ENCODE measurements around the gene IST1.
"Not testable (repeated sequence)": the region's sequence is repeated elsewhere in the genome, so short reads cannot be mapped to it uniquely, and the experiment has no call there.

IST1 gene

DNA sequence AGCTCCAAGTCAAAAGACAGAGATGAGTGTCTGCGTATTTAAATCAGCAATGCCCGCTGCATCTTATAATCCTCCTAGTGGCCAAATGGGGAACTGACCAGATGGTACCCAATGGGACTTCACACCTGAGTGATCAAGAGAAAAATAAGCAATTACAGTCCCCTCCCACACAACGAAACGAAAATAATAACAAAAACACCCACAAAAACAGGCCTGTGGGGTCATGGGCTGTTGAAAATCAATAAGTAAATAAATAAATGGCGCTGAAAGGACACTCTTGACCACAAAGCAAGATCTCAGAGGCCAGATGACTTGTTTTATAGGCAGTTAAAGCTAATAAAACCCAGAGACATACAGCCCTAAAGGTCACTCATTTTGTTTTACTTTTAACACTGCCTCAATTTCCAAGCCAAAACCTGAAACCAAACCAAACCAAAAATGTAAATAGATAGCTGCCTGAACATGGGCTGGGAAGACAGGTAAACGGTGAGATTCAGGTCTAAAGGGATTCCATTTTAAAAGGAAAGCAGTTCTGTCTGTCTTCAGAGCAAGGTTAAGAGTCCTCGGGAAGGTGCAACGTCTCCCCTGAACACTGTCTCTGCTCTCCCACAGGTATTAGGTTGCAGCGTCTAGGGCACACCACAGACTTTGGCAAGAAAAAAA lies 12.7 kb upstream of the IST1 start:
- peak; percentile 45 for DNase-seq (ENCODE audit: low read depth, low spot score)

DNA sequence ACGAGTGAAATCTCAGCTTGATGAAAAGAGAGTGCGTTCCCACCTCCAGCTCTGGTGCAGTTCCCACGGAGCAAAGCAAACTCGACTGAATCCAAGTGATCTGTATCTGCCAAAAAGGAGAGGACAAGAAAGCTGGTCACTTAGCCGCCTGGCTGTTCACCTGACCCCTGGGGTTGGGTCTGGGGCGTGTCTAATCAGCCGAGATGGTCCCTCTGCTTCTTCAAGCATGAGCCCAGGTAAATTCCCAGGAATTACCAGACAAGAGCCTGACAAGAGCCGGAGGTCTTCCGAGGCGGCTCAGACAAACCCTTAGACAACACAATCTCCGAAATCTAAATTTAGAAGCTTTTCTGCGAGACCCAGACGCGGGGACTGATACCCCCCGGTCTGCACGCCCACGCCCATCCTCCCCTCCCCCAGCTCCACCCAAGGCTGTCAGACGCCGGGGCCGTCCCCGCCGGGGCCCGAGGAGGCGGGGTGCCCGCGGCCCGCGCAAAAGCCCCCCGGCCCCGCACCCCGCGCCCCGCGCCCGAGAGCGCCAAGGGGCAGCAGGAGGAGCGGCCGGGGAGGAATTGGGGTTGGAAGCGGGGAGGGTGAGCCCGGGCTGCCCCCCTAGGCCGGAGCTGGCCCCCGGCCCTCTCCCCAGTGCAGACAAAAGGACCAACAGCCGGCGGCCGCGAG lies 12.0 kb upstream of the IST1 start:
- DNase-seq (ENCODE audit: low read depth, low spot score) = no peak

DNA sequence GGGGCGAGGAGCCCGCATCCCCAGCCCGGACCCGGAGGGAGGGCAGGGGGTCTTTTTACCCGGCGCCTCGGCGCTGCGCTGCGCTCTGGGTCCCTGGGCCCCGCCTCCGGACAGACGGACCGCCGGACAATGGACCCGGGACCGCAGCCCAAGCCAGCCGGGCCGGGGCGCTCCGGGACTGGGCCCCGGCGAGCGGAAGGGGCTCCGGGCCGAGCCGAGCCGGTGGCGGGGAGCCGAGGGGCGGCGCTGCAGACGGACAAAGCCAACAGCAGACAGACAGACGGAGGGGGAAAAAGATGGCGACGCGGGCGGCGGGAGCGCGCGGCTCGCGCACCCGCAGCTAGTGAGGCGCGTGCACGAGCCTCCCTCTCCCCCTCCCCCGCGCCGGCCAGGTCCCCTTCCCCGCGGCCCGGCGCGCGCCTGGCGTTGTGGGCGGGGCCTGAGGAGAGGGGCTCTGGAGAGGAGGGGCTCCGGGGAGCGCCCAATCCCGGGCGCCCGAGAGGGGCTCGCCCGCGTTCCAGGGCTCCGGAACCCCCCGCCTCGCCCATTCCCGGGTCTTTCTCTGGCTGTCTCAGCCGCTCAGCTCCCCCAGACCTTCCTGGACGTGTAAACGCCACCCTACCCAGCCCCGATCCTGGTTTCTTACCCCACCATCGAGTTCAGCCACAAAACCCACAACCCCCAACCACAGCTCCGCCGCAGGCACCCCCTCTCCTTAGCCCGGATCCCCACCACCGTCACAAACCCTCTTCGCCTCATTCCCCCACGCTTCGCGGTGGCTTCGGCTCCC lies 11.3 kb upstream of the IST1 start, which contains the start of gene ZNF821:
ZNF821 (minus strand) TSS at position 334 of the 790 bp plus-strand sequence. CDS start 4,236 bp downstream, outside the sequence.
- peak; percentile 26 for DNase-seq (ENCODE audit: low read depth, low spot score)

- DNase-seq (ENCODE audit: low read depth, low spot score) = no peak
These were observed 10.1 kb upstream of the IST1 start for GRCh38 chr16:71885261-71885650.

DNA sequence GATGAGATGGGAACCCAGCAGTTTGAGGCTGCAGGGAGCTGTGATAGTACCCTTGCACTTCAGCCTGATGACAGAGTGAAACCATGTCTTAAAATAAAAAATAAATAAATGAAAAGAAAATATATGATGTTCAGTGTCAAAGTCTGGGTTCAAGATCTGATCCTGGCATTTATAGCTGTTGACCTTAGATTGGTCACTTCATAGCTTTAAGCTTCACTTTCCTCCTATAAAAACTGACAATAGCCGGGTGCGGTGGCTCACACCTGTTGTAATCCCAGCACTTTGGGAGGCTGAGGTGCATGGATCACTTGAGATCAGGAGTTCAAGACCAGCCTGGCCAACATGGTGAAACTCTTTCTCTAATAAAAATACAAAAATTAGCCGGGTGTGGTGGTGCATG lies 6.2 kb upstream of the IST1 start:
- no peak for DNase-seq (ENCODE audit: low read depth, low spot score)

GRCh38 chr16:71893888-71894228 lies 1.5 kb upstream of the IST1 start:
- no peak for DNase-seq (ENCODE audit: low read depth, low spot score)

DNA sequence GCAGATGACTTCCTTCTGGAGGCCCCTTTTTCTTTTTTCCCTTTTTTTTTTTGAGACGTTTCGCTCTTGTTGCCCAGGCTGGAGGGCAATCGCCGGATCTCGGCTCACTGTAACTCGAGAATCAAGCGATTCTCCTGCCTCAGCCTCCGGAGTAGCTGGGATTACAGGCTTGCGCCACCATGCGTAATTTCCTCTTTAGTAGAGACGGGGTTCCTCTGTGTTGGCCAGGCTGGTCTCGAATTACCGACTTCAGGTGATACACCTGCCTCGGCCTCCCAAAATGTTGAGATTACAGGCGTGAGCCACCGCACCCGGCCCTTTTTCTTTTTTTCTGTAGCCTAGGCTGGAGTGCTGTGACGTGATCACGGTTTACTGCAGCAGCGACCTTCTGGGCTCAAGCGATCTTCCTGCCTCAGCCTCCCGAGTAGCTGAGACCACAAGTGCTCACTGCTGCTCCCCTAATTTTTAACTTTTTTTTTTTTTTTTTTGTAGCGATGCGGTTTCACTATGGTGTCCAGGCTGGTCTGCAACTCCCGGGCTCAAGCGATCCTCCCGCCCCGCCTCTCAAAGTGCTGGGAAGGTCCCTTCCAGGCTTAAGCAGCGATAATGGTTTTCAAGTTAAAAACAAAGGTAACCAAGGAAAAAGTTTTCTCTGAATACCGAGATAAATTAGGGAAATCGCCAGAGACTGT lies 956 bp upstream of the IST1 start:
- no peak for DNase-seq (ENCODE audit: low read depth, low spot score)

- no peak for DNase-seq (ENCODE audit: low read depth, low spot score)
These were observed 491 bp downstream of the IST1 start for GRCh38 chr16:71895679-71896365.

DNA sequence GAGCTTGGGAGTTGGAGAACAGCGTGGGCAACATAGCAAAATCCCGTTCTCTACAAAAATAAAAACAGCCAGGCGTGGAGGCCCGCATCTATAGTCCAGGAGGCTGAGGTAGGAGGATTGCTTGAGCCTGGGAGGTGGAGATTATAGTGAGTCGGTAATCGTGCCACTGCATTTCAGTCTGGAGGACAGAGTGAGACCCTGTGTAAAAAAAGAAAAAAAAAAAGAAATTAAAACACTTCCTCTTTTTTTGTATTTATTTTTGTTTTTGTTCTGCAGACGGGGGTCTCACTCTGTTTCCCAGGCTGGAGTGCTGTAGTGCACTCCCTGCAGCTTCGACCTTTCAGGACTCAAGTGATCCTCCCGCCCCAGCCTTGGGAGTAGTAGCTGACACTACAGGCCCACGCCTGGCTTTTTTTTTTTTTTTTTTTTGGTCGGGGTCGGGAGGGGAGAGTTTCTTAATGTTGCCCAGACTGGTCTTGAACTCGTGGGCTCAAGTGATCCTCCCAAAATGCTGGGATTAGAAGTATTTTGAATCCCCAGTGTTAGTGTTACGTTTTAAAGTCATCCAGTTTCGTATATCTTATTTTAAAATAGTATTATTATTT lies 1.5 kb downstream of the IST1 start:
- DNase-seq (ENCODE audit: low read depth, low spot score) = no peak

DNA sequence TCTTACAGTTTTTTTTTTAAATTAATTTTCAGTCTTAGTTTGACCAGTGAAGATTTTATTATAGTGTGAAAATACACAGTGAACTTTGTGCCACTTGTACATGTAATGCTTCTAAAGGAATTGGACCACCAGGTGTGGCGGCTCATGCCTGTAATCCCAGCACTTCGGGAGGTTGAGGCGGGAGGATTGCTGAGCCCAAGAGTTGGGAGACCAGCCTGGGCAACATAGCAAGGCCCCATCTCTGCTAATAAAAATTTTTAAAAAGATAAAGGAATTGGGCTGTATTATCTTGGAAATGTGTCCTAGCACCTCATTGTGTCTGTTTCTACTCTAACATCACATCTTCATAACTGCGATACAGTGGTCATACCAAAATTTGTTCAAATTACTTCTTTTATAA lies 3.8 kb downstream of the IST1 start:
- DNase-seq (ENCODE audit: low read depth, low spot score) = no peak

- no peak for DNase-seq (ENCODE audit: low read depth, low spot score)
These were observed 7.5 kb downstream of the IST1 start for GRCh38 chr16:71902656-71903365.

DNA sequence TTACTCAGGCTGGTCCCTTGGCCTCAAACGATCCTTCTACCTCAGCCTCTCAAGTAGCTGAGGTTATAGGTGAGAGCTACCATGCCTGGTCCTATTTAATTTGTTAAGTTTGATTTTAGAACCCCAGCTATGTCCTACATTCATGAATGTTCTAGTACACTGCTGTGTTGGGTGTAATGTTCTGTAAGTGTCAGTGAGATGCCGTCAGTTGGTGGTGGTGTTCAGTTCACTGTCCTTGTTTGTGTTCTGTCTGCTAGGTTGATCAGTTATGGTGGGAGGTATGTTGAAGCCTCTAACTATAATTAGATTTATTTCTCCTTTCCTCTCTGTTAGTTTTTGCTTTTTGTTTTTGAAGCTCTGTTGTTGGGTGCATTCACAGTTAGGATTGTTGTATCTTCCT lies 8.3 kb downstream of the IST1 start:
- no peak for DNase-seq (ENCODE audit: low read depth, low spot score)

GRCh38 chr16:71904239-71904638 lies 8.9 kb downstream of the IST1 start:
- no peak for DNase-seq (ENCODE audit: low read depth, low spot score)

GRCh38 chr16:71905765-71906164 lies 10.4 kb downstream of the IST1 start:
- not testable (repeated sequence) for DNase-seq (ENCODE audit: low read depth, low spot score)

GRCh38 chr16:71911121-71911520 lies 15.8 kb downstream of the IST1 start:
- DNase-seq (ENCODE audit: low read depth, low spot score) = no peak

- DNase-seq (ENCODE audit: low read depth, low spot score) = no peak
These were observed 17.4 kb downstream of the IST1 start for GRCh38 chr16:71912534-71913275.

DNA sequence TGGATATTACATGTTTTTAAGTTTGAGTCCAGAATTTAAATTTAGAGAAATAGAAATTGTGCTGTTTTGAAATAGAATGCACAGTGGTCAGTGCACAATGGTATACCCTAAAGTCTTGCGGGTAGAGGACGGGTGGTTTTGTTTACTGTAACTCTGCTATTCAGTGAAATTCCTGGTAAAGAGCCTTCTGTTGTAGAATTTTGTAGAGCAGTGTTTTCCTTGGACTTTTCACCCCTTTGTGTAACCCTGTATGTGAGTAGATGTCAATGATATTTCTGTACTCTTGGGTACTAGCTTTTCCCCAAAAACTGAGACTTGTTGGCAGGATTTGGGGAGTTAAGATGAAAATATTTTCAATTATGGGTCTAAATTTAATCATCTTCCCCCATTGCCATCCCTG lies 19.5 kb downstream of the IST1 start:
- DNase-seq (ENCODE audit: low read depth, low spot score) = no peak

DNA sequence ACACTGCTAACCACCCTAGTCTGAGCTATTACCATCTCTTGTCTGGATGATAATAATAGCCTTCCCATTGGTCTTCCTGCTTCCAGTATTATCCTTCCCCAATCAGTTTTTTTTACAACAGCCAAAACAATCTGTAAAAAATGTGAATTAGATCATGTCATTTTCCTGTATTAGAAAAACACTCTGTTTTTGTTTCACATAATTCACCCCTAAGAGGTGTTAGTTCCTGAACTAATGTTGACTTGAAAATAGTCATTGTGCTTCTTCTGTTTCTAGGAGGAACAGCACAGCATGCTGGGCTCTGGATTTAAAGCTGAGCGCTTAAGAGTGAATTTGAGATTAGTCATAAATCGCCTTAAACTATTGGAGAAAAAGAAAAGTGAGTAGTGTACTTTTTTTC lies 20.0 kb downstream of the IST1 start:
- no peak for DNase-seq (ENCODE audit: low read depth, low spot score)

DNA sequence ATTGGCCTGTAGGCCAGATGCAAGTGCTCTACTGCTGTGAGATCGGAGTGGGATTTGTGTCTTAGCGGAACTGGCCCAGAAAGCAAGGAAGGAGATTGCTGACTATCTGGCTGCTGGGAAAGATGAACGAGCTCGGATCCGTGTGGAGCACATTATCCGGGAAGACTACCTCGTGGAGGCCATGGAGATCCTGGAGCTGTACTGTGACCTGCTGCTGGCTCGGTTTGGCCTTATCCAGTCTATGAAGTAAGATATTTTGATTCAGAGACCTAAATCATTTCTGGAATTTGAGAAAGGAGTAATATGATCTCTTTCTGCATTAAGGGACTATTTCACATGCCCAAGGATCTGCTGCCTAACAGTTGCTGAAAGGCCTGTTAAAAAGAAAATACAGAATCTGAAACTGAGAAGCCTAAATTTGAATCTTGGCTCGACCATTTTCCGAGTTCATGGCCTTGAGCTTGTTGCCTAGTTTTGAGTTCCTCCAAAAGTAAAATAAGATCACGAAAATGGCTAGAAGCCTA lies 21.1 kb downstream of the IST1 start:
- no peak for DNase-seq (ENCODE audit: low read depth, low spot score)

GRCh38 chr16:71917900-71918299 lies 22.6 kb downstream of the IST1 start:
- DNase-seq (ENCODE audit: low read depth, low spot score) = no peak
